Dendritic cell treated with granulocyte-macrophage colony-stimulating factor and Interleukin-4, amounts not matched to agents 40 ng/mL and 50 ng/mL, for 4 days (primary cell): ENCODE measurements around the gene AUTS2.

Experiments used
- H3K27ac Mint-ChIP-seq: one replicate; pipeline ENCODE4 v1.8.0; 2022; ENCODE audit warnings: mild to moderate bottlenecking, mixed read lengths
- H3K27me3 Mint-ChIP-seq: one replicate; pipeline ENCODE4 v1.8.0; 2022; ENCODE audit warnings: mild to moderate bottlenecking, mixed read lengths
- H3K36me3 Mint-ChIP-seq: one replicate; pipeline ENCODE4 v1.8.0; 2022; ENCODE audit warnings: low read depth, mixed read lengths
- H3K4me1 Mint-ChIP-seq: one replicate; pipeline ENCODE4 v1.8.0; 2022; ENCODE audit warnings: low read depth, mixed read lengths
- H3K4me3 Mint-ChIP-seq: one replicate; pipeline ENCODE4 v1.8.0; 2022; ENCODE audit warnings: mild to moderate bottlenecking, moderate library complexity, mixed read lengths
- H3K9me3 Mint-ChIP-seq: one replicate; pipeline ENCODE4 v1.8.0; 2022; ENCODE audit warnings: mixed read lengths
- intact Hi-C: fragments of 100-400 bp; cut with micrococcal nuclease; formaldehyde crosslinking; loops from one replicate; pipeline ENCODE4 v1.15.0; 2022

AUTS2 gene

GRCh38 chr7:70777251-70777650 lies 1179.0 kb downstream of the AUTS2 start:
- H3K36me3 Mint-ChIP-seq: no peaks in the 10 kb centered on the region
- H3K4me1 Mint-ChIP-seq: no peaks in the 10 kb centered on the region
- no peaks in the 10 kb centered on the region for H3K27me3 Mint-ChIP-seq
- intact Hi-C loops: no loop called here
- H3K9me3 Mint-ChIP-seq: no peaks in the 10 kb centered on the region
- no peak overlapping the region for H3K4me3 Mint-ChIP-seq
- H3K27ac Mint-ChIP-seq: no peak overlapping the region

DNA sequence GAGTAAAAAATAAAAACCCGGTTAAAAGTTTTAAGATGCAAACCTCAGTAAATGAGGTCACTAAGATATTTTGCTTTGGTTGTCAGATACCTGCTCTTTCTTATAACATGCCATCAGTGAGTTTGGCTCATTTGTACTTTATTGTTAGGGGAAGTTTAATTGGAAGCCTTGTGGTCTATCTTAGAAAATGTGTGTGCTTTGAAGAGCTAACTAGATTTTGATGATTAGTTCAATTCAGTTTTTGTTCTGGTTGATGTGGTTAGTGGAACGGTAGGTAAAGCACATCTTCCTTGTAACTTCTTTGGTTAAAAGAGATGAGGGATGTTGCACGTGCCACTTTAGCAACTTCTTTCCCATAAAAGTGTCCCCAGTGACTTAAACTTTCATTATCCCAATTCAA lies 1180.3 kb downstream of the AUTS2 start:
- Mint-ChIP-seq H3K27me3 (no peaks in the 10 kb centered on the region), H3K27ac (no peak overlapping the region), H3K4me3 (no peak overlapping the region), H3K4me1 (no peaks in the 10 kb centered on the region), H3K9me3 (no peaks in the 10 kb centered on the region), H3K36me3 (no peaks in the 10 kb centered on the region)
- intact Hi-C loops: no loop called here

DNA sequence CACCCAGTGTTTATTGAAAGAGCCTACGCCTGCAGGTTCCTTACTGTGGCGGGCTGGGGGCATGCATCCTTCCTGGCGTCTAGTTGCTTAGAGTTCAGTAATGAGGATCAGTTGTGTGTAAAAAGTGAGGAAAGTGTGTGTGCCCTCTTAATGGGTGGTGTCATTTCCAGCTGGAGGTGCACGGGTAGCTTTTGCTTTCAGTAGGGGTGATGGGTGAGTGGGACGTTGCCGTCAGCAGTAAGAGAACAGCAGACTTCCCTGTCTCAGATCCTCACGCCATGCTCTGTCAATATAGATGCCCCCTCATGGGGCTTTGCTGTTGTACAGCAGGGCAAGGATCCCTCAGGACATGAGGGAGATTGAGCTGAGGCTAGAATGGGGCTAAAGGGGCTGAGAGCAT lies 1181.0 kb downstream of the AUTS2 start:
- Mint-ChIP-seq H3K9me3 (no peaks in the 10 kb centered on the region), H3K4me3 (no peak overlapping the region), H3K27ac (no peak overlapping the region), H3K36me3 (no peaks in the 10 kb centered on the region), H3K4me1 (no peaks in the 10 kb centered on the region), H3K27me3 (no peaks in the 10 kb centered on the region)
- intact Hi-C loops: no loop called here

DNA sequence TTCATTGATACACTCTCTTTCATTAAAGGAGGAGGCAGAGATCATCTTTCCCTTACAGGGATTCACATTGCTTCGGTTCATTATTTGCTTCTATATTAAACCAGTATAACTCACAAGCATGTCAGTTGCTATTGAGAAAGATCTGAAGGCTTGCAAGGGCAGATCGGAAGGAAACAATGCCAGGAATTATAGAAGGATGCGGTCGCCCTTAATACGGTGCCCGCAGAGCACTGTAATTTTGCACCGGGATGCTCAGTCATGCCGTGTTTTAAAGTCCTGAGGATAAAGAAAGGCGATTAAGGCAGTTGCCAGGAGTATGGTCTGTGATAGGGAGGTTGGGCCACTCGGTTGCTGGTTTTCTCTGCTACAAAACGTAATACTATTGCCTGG lies 1183.6 kb downstream of the AUTS2 start:
- H3K9me3 Mint-ChIP-seq: no peaks in the 10 kb centered on the region
- no peaks in the 10 kb centered on the region for H3K36me3 Mint-ChIP-seq
- H3K4me3 Mint-ChIP-seq: no peak overlapping the region
- intact Hi-C loops: no loop called here
- H3K27ac Mint-ChIP-seq: no peak overlapping the region
- no peaks in the 10 kb centered on the region for H3K4me1 Mint-ChIP-seq
- H3K27me3 Mint-ChIP-seq: no peaks in the 10 kb centered on the region

DNA sequence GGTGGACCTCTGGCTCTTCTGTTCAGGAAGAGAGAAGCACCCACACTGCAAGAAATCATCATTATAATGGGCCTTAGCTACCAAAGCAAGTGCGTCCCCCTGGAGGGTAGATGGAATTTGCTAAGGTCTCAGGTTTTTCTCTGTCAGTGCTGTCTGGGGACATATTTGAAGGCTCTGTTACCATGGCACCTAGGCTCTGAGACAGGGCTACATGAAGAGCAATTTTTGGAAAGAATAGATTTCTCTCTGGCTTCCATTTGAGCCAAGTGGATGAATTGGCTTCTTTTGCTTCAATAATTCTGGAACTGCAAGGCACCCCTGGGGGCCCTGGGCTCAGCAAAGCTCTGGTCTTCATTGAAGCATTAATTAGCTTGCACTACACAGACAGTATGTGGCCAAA lies 1184.5 kb downstream of the AUTS2 start:
- Mint-ChIP-seq H3K27me3 (no peaks in the 10 kb centered on the region), H3K4me3 (no peak overlapping the region), H3K27ac (no peak overlapping the region), H3K36me3 (no peaks in the 10 kb centered on the region), H3K9me3 (no peaks in the 10 kb centered on the region), H3K4me1 (no peaks in the 10 kb centered on the region)
- intact Hi-C loops: no loop called here

- Mint-ChIP-seq H3K4me1 (no peaks in the 10 kb centered on the region), H3K27ac (no peak overlapping the region), H3K27me3 (no peaks in the 10 kb centered on the region), H3K4me3 (no peak overlapping the region), H3K36me3 (no peaks in the 10 kb centered on the region), H3K9me3 (peaks cover 12% of the 10 kb centered on the region)
- intact Hi-C loops: no loop called here
These were observed 1187.2 kb downstream of the AUTS2 start for GRCh38 chr7:70785427-70785826.

DNA sequence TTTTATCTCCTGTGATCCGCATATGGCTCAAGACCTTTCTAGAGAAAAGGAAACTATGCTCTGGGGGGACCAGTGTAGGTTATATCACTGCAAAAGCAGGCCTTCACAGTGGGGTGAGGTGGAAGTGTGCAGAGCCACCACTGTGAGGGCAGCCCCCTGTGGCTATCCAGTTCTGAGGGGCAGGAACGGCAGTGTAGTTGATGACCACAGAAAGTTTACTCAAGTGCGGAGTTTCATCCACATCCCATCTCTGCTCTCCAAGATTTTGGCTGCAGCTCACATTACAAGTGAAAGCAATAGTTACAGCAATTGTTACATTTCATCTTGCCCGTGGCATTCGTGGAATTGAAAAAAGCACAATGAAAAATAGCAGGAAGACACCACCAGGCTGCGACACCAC lies 1187.8 kb downstream of the AUTS2 start:
- Mint-ChIP-seq H3K4me3 (no peak overlapping the region), H3K4me1 (no peaks in the 10 kb centered on the region), H3K9me3 (peaks cover 12% of the 10 kb centered on the region), H3K27ac (no peak overlapping the region), H3K36me3 (no peaks in the 10 kb centered on the region), H3K27me3 (no peaks in the 10 kb centered on the region)
- intact Hi-C loops: no loop called here

GRCh38 chr7:70787286-70787685 lies 1189.0 kb downstream of the AUTS2 start:
- Mint-ChIP-seq H3K27me3 (no peaks in the 10 kb centered on the region), H3K36me3 (no peaks in the 10 kb centered on the region), H3K4me3 (no peak overlapping the region), H3K27ac (no peak overlapping the region), H3K4me1 (no peaks in the 10 kb centered on the region), H3K9me3 (peaks cover 12% of the 10 kb centered on the region)
- intact Hi-C loops: no loop called here

GRCh38 chr7:70787771-70788170 lies 1189.5 kb downstream of the AUTS2 start:
- H3K36me3 Mint-ChIP-seq: no peaks in the 10 kb centered on the region
- intact Hi-C loops: no loop called here
- H3K9me3 Mint-ChIP-seq: peaks cover 12% of the 10 kb centered on the region
- no peaks in the 10 kb centered on the region for H3K27me3 Mint-ChIP-seq
- no peak overlapping the region for H3K27ac Mint-ChIP-seq
- no peaks in the 10 kb centered on the region for H3K4me1 Mint-ChIP-seq
- H3K4me3 Mint-ChIP-seq: no peak overlapping the region

- Mint-ChIP-seq H3K27ac (no peak overlapping the region), H3K27me3 (no peaks in the 10 kb centered on the region), H3K4me3 (no peak overlapping the region), H3K9me3 (peaks cover 12% of the 10 kb centered on the region), H3K36me3 (no peaks in the 10 kb centered on the region), H3K4me1 (no peaks in the 10 kb centered on the region)
- intact Hi-C loops: no loop called here
These were observed 1190.0 kb downstream of the AUTS2 start for GRCh38 chr7:70788276-70788675.

- H3K27ac Mint-ChIP-seq: no peak overlapping the region
- intact Hi-C loops: no loop called here
These were observed 1191.4 kb downstream of the AUTS2 start for GRCh38 chr7:70789481-70790214.

DNA sequence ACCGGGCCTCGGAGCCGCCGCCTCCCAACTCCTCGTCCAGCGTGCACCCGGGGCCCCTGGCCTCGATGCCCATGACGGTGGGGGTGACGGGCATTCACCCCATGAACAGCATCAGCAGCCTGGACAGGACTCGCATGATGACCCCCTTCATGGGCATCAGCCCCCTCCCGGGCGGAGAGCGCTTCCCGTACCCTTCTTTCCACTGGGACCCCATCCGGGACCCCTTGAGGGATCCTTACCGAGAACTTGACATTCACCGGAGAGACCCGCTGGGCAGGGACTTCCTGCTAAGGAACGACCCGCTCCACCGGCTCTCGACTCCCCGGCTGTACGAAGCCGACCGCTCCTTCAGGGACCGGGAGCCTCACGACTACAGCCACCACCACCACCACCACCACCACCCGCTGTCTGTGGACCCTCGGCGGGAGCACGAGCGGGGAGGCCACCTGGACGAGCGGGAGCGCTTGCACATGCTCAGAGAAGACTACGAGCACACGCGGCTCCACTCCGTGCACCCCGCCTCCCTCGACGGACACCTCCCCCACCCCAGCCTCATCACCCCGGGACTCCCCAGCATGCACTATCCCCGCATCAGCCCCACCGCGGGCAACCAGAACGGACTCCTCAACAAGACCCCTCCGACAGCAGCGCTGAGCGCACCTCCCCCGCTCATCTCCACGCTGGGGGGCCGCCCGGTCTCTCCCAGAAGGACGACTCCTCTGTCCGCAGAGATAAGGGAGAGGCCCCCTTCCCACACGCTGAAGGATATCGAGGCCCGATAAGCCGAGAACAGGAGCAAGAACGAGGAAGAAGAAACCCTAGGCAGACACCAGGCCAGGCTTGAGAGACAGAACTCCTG lies 1192.2 kb downstream of the AUTS2 start:
- intact Hi-C loops: no loop called here
- Mint-ChIP-seq H3K36me3 (no peaks in the 10 kb centered on the region), H3K27ac (no peak overlapping the region)

More at GRCh38 chr7:70789481-70790214, 1191.4 kb downstream of the AUTS2 start:
- no peaks in the 10 kb centered on the region for H3K4me1 Mint-ChIP-seq
- peaks cover 12% of the 10 kb centered on the region for H3K9me3 Mint-ChIP-seq
- H3K27me3 Mint-ChIP-seq: no peaks in the 10 kb centered on the region
- H3K36me3 Mint-ChIP-seq: no peaks in the 10 kb centered on the region
- H3K4me3 Mint-ChIP-seq: no peak overlapping the region

DNA sequence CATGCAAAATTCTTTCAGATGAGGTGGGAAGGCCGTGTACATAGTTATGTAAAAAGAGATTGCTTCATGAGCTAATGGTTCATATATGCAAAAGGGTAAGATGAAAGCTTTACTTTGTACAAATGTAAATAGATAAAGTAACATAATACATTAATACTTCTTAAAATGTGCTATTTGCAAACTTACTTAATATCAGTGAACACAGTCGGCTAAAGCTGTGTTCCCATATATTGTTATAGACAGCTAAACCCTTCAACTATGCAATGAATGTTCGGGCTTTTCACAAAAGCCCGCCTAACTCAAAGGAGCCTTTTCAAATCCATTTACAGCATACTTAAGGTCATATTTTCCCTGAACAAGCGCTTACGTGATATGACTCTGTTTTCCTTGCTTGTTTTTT lies 1193.1 kb downstream of the AUTS2 start:
- no peaks in the 10 kb centered on the region for H3K4me1 Mint-ChIP-seq
- H3K9me3 Mint-ChIP-seq: peaks cover 12% of the 10 kb centered on the region
- no peak overlapping the region for H3K27ac Mint-ChIP-seq
- H3K4me3 Mint-ChIP-seq: no peak overlapping the region
- no peaks in the 10 kb centered on the region for H3K36me3 Mint-ChIP-seq
- intact Hi-C loops: no loop called here
- H3K27me3 Mint-ChIP-seq: no peaks in the 10 kb centered on the region

More for the DNA sequence above, 1192.2 kb downstream of the AUTS2 start:
- H3K4me3 Mint-ChIP-seq: no peak overlapping the region
- H3K27me3 Mint-ChIP-seq: no peaks in the 10 kb centered on the region
- peaks cover 12% of the 10 kb centered on the region for H3K9me3 Mint-ChIP-seq
- no peaks in the 10 kb centered on the region for H3K4me1 Mint-ChIP-seq

DNA sequence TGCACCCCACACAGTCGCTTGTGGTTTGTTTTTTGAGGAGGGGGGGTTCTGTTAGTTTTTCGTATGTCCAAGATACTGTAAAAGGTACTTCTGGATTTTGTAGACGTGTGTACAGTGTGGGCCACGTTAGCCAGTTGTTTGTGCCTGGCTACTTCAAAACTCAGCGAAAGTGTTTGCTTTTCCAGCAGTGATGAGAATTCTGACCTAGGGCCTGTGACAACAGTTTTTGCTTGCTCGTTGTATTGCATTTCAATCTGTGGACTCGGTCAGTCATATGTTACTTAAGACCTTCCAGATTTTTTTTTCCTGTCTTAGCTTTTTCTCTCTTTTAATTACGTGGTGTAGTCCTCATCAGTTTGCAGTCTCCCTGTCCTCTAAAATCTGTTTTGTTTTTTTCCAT lies 1194.8 kb downstream of the AUTS2 start:
- Mint-ChIP-seq H3K9me3 (peaks cover 12% of the 10 kb centered on the region), H3K36me3 (no peaks in the 10 kb centered on the region), H3K27me3 (no peaks in the 10 kb centered on the region), H3K4me3 (no peak overlapping the region), H3K27ac (no peak overlapping the region), H3K4me1 (no peaks in the 10 kb centered on the region)
- intact Hi-C loops: no loop called here
